ENCODE measurements around the gene KIRREL3.

KIRREL3 gene

GRCh38 chr11:126592496-126593410, 407.8 kb downstream of the KIRREL3 start:
- peak; percentile 27 for DNase-seq

GRCh38 chr11:126591966-126592489, 408.5 kb downstream of the KIRREL3 start:
- DNase-seq: no peak

DNA sequence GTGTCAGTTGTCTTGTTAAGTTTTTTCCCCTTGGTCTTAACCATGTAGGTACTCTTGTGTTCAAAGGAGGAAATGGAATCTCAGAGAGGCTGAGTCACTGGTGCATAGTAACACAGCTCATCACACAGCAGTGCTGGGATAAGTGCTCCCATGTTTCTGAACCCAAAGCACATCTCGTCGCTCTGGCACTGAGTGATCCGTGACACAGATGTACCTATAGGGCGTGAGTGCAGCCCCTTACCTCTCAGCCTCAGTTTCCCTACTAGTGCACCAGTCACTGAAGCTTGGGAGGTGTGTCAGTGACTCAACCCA, 411.1 kb downstream of the KIRREL3 start:
- no peak for DNase-seq

GRCh38 chr11:126588630-126589491, 411.7 kb downstream of the KIRREL3 start:
- peak; percentile 98 for DNase-seq

DNA sequence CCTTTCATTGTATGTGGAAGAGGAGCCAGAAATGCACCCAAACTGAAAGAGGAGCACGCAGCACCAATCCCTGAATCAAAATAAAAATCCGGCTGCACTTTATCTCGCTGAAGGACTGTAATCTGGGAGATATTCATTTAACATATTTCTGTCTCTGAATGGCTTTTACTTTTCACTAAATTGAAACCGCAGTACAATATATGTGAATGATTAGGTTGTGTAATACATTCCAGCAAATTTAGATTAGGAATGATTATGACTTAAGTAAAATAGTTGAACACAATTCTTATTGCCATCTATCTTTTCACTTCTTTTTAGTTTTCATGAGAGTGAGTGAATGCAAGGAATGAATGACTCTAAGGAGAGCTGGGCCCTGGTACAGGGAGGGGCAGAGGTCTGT, 413.0 kb downstream of the KIRREL3 start:
- no peak for DNase-seq

- DNase-seq: peak; percentile 87
These were observed 414.6 kb downstream of the KIRREL3 start for GRCh38 chr11:126585774-126586491.

GRCh38 chr11:126585388-126585773, 415.2 kb downstream of the KIRREL3 start:
- DNase-seq: no peak

DNA sequence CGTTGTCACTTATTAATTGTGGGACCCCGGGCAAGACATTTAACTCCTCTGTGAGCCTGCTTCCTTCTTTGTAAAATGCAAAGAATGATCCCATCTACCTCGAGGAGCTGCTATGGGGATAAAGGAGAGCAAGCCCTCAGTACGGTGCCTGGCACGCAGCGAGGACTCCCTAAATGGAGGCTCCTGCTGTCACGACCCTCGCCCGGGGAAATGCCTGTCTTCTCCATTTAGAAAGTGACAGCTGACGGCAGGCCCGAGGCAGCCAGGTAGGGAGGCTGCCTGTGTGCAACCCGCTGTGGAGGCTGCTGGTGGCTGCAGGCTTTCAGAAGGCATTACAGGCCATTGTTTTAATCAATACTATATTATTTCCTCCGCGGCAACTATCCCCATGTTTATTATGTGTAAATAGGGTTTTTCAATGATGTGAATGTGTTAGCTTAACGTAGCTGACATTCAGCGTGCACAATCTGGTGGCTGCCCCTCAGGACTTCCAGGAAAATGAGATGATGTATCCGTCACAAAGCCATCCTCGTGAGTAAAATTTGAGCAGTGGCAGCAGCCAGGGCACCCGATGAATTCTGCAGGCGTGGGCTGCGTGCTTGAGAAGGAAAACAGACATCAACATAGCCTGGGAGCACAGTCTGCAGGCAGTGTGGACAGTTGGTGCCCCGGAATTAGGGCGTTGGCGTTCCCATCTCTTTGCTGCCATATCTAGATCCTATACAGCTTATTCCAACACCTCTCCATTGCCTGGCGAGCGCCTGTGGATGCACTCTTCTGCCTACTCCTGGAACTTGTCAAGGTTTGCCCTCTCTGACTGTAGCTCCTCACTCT, 416.8 kb downstream of the KIRREL3 start:
- no peak for DNase-seq

DNA sequence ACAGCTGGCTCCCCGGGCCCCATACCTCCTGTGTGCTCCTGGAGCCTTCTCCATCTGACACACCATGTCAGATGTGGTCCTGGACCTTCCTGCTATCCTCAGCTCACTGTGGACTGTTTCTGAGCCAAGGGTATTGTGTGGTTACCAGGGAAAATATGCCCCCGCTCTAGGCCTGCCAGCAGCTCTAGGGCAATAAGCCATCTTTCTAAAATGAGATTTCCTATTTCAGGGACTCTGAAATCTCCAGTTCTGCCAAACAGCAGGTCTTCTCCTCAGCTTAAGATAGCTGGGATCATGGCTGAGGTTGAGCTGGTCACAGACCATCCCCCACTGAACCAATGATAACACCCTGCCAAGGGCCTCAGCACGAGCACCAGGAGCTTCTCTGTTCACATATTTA, 417.5 kb downstream of the KIRREL3 start:
- DNase-seq: no peak

DNA sequence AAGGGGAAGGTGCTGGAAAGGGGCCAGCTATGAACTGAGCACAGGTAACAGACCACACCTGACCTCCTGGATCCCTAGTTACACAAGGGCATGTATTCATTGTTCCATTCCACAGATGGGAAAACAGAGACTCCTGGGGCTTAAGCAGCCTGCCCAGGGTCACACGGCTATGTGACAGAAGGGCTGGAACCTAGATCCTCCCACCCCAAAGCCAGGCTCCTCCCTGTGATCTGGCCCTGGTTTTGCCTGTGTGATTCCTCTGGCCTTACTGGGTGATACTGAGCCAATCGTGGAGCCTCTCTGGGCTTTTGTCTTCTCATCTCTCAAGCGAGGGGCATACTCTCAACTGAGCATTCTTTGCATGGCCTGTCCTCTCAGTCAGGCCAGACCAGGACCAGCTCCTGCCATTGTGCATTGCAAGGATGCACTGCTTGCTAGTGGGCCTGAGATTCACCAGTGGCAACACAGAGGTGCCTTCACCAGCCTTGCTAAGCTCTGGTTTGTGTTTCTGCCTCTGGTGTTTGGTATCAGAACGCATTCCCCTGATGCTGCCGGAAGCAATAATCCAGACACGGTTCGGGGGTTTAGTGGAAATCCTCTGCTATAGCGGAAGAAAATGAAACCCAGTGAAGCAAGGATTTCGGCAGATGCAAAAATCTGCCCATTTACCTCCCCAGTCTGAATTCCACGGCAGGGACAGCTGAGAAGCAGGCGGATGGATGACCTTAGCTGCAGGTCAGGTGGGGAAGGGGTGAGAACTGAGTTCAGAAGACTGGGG, 418.5 kb downstream of the KIRREL3 start:
- no peak for DNase-seq

GRCh38 chr11:126578426-126578825, 422.1 kb downstream of the KIRREL3 start:
- DNase-seq: no peak

DNA sequence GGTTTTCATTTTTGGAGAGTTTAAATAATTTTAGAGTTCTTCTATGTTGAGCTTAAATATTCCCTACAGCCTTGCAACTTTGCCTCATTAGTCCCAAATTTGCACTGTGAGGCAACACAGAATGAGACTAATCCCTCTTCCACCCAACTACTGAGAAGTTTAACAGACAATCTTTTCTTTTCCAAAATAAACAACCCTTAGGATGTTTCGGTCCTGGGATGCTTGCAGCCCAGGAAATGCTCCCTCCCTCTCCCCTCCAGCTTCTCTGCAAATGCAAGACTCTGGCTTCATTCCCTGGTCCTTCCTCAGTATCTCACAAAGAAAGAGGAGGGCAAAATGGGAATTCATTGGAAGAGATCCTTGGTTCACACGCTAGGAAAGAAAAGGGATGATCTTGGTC, 422.5 kb downstream of the KIRREL3 start:
- no peak for DNase-seq

- no peak for DNase-seq
These were observed 424.7 kb downstream of the KIRREL3 start for GRCh38 chr11:126575849-126576248.

GRCh38 chr11:126573325-126573978, 427.1 kb downstream of the KIRREL3 start:
- peak; percentile 50 for DNase-seq

DNA sequence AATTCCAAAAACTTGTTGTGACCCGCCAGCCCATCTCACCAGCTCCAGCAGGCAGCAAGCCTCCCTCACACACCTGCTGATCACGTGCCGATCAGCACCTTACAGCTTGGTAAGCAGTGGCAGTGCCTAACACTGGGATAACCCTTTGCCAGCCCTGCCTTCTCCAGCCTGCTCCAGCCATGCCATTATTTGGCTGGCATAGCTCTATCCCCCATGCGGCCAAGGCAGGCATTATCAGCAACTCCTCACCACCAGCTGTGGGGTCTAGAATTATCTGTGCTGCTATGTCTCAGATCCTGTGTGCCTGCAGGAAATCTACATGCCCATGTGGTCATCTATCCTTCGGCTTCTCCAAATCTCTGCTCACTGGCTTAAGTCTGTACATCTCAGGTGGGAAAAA, 430.1 kb downstream of the KIRREL3 start:
- no peak for DNase-seq

GRCh38 chr11:126567419-126567818, 433.2 kb downstream of the KIRREL3 start:
- DNase-seq: no peak

DNA sequence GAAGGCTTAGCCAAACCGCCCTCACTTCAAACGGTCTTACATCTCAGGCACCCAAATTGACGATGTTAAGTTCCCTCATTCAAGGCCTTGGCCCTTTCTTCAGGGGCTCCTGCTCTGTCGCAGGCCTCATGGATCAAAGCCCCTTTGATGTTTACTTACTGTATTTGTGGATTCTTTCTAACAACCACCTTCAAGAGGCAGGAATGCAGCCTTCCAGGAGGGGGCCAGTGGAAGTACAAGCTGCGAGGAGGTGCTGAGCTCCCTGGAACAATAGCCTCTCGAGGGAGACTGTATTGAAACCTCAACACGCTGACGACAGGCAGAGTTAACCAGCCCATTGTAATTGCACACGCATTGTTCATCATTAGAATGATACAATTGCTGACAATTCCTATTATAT, 436.0 kb downstream of the KIRREL3 start:
- DNase-seq: no peak

DNA sequence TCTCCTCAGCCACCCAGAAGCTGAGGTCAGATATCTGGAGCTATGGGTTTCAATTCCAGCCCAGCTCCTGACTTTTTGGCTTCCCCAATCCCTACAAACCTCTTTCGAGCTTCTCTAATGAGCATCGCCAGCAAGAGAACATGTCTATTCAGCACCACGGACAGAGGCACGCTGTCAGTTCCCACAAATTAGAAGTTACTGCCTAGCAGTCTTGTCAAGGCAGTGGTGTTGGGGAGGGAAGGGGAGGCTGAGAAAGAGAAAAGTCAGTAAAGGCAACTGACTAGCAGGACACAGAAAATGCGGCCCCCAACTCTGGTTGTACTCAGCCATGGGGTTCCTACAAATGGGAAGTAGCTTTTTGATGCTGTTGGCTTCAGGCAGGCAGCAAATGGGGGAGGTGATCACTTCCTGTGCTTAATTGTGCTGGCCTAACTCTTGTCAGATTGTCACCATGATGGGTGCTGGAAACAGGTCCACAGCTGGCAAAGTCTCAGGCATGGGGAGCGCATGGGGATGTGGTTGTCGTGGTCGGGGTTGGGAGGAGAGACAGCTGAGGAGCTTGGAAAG, 439.2 kb downstream of the KIRREL3 start:
- DNase-seq: no peak

DNA sequence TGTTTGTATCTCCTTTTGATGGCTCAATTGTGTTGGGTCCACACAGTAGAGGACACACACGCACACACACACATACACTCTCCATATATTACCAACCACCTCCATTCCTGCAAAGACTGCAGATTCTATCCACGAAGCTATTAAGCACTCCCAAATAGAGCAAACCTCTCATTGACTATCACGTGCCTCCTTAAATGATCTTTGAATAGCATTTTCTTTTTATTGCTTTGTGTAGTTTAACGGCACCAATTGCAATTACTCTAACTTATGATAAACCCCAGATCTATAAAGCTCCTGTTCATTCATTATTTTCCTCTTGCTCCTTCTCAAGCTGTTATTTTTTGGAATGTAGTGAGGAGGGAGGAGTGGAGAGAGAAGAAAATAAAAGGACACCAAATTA, 440.3 kb downstream of the KIRREL3 start:
- no peak for DNase-seq

All from NCI-H1092 (cell line).